OCI-LY3 (cell line): Measurements from ENCODE around the gene NKAIN2.

Experiments used
- EZH2phosphoT487 ChIP-seq: fragments of 200-600 bp; shearing (Covaris generic); IDR thresholded peaks from 2 replicates; pipeline ENCODE4 v1.6.1; 2018; ENCODE audit warnings: antibody characterized with exemption, mixed run types, low read depth
- TF ChIP-seq, protein P1 (sequence below): fragments of 200-600, 300-600 bp; sonication (generic); IDR thresholded peaks from 2 replicates; pipeline ENCODE4 v1.5.1; 2014; ENCODE audit warnings: antibody characterized with exemption, low read length, low read depth

DNA sequence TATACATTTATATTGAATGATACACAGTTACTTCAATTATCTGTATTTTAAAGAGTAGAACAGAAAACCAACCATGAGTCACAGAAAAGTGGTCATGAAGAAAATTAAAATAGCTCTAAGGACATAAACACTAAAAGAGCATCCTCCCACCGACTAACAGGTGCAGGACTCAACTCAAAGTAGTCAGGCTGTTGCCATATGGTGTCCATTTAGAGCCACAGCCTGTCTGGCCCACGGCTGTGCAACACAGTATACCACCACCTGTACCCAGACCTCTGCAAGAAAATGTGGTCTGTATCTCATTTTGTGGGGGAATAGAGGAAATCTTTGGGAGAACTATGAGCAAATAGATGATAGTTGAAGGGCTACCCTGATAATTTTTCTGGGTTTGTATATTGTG is 708.8 kb downstream of the NKAIN2 start:
- TF ChIP-seq, protein P1, sequence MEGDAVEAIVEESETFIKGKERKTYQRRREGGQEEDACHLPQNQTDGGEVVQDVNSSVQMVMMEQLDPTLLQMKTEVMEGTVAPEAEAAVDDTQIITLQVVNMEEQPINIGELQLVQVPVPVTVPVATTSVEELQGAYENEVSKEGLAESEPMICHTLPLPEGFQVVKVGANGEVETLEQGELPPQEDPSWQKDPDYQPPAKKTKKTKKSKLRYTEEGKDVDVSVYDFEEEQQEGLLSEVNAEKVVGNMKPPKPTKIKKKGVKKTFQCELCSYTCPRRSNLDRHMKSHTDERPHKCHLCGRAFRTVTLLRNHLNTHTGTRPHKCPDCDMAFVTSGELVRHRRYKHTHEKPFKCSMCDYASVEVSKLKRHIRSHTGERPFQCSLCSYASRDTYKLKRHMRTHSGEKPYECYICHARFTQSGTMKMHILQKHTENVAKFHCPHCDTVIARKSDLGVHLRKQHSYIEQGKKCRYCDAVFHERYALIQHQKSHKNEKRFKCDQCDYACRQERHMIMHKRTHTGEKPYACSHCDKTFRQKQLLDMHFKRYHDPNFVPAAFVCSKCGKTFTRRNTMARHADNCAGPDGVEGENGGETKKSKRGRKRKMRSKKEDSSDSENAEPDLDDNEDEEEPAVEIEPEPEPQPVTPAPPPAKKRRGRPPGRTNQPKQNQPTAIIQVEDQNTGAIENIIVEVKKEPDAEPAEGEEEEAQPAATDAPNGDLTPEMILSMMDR = no peak
- no peak for TF ChIP-seq EZH2phosphoT487
